NCI-H345 (cell line): ENCODE measurements around the gene ELN.
"Not testable (repeated sequence)": the region's sequence is repeated elsewhere in the genome, so short reads cannot be mapped to it uniquely, and the experiment has no call there.

Experiments
- DNase-seq: peaks from one replicate; lab custom pipeline; 2025; lab: John Stamatoyannopoulos, UW

The ELN gene

DNA sequence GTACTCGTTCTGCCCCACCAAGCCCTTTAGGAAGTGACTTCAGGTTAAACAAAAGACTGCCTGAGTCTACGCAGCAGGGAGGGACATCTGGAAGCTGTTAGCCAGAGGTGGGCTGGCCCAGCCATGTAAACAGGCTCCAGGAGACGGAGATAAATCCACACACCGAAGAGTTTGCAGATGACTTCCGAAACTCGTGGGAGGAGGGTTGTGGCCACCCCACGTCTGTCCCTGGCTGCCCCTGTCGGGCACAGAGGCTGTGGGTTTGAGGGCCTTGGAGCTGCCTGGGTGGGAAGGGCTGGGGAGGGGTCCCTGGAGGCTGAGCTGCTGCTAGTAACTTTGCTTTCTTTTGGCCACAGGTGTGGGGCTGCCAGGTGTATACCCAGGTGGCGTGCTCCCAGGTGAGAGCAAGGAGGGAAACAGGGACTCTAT lies 15.6 kb downstream of the ELN start:
- peak; percentile 83 for DNase-seq

DNA sequence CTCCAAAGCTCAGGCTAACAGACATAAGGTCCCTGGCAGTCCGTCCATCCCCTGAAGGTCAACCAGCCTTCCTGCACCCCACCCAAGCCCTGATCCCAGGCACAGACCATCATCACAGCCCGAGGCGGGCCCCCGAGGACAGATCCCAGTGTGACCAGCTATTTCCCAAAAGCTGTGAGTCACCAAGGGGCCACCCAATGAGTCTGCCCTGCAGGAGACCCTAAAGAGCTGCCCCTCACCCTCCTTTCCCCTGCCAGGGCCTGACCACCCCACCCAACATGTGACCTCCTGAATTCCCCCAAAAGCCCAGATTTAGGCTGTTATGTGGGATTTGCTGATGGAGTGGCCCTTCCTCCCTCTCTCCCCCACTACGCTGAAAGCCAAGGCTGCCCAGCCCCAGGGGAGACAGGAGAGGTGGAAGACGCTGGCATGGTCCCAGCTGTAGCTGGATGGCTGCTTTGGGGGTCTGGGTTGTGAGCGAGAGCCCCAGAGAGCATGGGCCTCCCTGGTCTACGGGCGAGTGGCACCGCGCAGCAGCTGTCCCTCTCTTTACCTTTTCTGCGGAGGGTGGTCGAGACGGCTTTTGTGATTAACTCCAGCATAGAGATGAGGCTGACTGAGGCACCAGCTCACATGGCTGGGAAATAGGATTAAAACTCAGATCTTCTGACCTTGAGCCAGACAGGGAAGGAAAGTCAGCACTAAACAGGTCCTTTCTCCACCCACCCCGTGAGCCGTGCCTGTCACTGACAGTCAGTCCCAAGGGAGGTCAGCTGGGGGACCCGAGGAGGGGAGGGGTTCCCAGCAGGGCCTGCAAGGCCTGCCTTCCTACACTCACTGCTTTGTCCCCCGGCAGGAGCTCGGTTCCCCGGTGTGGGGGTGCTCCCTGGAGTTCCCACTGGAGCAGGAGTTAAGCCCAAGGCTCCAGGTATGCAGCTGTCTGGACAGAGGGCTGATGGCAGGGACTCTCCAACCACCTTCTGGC lies 16.7 kb downstream of the ELN start:
- peak; percentile 7 for DNase-seq

DNA sequence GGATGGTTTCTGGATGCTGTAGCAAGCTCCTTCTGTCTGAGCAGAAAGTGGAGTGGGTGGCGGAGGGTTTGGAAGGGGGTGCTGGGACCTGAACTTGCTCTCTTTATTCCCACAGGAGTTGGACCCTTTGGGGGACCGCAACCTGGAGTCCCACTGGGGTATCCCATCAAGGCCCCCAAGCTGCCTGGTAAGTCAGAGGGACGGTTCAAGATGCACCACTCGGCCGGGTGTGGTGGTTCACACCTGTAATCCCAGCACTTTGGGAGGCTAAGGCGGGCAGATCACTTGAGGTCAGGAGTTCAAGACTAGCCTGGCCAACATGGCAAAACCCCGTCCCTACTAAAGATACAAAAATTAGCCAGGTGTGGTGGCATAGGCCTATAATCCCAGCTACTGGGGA lies 18.6 kb downstream of the ELN start:
- not testable (repeated sequence) for DNase-seq

- DNase-seq, result no peak
Observed at GRCh38 chr7:74047804-74048380, 19.9 kb downstream of the ELN start.

DNA sequence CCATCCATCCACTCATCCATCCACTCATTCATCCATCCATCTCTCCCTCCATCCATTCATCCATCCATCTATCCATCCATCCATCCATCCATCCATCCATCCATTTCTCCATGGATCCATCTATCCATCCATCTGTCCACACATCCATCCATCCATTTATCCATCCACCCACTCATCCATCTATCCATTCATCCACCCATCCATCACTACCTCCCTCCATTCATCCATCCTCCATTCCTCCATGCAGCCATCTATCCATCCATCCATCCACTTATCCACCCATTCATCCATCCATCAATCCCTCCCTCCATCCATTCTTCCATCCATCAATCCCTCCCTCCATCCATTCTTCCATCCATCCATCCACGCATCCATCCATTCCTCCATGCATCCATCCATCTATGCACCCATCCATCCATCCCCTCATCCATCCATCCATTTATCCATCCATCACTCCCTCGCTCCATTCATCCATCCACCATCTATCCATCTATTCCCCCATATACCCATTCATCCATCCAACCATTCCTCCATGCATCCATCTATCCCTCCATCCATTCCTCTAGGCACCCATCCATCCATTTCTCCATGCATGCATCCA lies 21.1 kb downstream of the ELN start:
- DNase-seq, result no peak

DNA sequence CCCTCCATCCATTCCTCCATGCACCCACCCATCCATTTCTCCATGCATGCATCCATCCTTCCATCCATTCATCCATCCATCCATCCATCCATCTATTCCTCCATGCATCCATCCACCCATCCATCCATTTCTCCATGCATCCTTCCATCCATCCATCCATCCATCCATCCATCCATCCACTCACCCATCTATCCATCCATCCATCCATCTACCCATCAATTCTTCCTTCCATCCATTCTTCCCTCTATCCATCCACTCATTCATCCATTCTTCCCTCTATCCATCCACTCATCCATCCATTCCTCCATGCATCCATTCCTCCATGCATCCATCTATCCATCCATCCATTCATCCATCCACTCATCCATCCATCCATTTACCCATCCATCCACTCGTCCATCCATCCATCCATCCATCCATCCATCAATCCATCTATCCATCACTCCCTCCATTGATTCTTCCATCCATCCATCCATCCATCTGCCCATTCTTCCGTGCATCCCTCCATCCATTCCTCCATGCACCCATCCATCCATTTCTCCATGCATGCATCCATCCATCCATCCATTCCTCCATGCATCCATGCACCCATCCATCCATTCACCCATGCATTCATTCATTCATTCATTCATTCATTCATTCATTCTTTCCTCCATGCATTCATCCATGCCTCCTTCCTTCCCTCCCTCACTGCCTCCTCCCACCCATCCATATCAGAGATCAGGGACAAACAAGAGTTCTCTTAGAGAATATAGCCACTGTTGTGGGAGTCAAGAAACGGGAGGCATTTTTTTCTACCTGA lies 22.2 kb downstream of the ELN start:
- no peak for DNase-seq

DNA sequence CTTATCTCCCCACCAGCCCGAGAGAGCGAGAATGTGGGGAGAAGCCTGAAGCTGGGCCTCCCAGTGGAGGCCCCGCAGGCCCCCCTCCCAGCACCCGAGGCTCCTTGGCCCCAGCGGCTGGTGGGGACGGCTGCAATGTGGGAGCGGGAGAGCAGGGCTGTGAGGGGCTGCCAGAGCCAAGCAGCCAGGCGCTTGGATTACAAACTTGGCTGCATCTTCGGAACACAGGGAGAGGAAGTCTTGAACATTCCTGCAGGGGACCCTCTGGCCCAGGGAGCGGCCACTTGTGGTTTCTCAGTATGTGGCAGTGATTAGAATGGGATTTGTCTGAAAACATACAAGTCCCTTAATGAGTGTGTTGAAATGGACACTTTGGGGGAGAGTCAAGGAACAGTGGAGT lies 23.2 kb downstream of the ELN start:
- DNase-seq, result no peak

GRCh38 chr7:74051629-74052410 lies 23.8 kb downstream of the ELN start:
- no peak for DNase-seq

DNA sequence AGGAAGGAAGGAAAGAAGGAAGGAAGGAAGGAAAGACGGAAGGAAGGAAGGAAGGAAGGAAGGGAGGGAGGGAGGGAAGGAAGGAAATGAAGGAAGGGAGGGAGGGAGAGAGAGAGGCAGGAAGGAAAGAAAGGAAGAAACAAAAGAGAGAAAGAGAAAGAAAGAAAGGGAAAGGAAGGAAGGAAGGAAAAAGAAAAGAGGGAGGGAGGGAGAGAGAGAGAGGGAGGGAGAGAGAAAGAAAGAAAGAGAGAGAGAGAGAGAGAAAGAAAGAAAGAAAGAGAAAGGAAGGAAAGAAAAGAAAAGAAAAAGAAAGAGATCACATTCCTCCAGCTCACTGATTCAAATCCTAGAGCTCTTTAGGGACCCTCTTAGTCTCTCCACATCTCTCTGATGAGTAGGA lies 24.7 kb downstream of the ELN start:
- no peak for DNase-seq

DNA sequence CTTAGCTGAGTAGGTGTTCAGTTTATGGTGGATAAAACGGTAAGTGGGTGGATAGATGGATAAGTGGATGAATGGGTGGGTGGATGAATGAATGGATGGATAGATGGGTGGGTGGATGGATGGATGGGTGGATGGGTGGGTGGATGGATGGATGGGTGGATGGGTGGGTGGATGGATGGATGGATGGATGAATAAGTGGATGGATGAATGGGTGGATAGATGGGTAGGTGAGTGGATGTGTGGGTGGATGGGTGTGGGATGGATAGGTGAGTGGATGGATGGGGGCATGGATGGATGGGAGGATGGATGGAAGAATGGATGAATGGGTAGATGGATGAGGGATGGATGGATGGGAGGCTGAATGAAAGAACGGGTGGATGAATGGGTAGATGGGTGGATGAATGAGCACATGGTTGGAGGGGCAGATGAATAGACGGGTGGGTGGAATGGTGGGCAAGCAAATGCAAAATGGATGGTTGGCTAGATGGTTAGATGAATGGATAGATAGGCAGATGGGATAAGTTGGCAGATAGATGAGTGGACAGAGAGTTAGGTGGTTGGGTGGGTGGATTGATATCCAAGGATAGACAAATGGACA lies 25.7 kb downstream of the ELN start:
- no peak for DNase-seq

DNA sequence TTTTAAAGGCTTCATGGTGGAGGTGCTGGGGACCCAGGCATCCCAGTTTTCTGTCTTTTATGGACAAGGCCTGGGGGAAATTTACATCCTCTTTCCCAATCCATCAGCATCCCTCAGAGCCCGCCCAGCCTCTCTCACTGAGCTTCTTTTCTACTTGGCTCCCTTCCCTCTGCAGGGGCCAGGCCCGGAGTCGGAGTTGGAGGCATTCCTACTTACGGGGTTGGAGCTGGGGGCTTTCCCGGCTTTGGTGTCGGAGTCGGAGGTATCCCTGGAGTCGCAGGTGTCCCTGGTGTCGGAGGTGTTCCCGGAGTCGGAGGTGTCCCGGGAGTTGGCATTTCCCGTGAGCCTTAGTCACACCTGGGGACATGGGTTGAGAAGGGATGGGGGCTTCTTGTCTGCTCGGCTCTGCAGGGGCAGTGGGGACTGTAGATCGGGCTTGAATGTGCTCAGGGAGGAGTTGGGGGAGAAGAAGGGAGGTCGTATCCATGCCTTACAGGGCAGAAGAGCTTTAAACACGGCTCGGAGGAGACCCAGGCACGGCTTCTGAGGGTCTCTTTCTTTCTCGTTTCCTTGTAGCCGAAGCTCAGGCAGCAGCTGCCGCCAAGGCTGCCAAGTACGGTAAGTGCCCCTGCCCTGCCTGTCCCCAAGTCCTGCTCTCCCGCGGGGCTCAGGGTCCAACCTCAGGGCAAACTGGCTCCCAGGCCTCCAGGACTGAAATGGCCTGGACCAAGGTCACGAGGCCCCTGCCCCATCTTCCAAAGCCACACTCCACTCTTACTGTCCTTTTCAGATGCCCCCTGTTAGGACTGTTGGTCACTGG lies 28.3 kb downstream of the ELN start:
- DNase-seq, result no peak

DNA sequence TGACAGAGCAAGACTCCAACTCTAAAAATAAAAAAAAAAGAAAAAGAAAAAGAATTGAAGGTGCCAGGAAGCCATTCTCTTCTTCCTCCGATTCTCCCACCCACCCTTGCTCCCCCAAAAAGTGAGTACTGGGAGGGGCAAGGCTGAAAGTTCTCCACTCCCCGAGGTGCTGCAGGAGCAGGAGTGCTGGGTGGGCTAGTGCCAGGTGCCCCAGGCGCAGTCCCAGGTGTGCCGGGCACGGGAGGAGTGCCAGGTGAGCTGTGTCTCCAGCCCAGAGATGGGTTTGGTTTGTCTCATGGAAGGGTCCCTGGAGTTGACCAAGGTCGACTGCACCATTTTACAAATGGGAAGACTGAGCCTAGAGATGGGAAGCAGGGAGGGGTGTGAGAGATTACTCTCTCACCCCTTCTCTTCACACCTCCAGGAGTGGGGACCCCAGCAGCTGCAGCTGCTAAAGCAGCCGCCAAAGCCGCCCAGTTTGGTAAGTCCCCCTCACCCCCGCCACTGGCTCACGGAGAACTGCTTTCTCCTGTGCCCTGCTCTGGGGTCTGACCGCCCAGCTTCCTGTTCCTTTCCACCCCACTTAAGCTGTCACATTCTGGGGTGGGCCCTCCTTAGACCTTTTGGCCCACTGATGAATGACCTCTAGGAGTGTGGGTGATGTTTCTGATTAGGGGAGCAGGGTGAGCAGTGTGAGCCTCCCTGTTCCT lies 29.4 kb downstream of the ELN start:
- DNase-seq, result no peak

DNA sequence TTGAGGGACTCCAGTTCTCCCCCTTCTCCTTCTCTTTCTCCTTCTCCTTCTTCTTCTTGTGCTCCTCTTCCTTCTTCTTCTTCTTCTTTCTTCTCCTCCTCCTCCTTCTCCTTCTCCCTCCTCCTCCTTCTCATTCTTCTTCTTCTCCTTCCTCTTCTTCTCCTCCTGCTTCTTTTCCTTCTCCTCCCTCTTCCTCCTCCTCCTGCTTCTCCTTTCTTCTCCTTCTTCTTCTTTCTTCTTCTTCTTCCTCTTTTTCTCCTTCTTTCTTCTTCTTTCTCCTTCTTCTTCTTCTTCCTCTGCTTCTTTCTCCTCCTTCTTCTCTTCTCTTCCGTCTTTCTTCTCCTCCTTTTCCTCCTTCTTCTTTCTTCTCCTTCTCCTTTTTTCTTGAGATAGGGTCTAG lies 30.0 kb downstream of the ELN start:
- no peak for DNase-seq

- DNase-seq, result no peak
Observed at GRCh38 chr7:74058486-74058885, 30.5 kb downstream of the ELN start.

DNA sequence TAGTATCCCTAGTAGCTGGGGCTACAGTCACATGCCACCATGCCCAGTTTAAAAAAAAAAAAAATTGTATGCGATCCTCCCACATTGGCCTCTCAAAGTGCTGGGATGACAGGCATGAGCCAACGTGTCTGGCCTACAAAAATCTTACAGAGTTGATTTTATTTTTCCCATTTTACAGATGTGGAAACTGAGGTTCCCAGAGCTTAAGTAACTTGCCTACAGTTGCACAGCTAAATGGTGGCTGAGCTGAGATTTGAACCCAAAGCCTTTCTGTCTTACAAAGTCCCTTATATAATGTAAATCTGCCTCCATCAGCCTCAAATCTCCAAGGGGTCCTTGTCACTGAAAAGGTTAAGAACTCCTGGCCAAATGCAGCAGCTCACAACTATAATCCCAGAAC lies 31.1 kb downstream of the ELN start:
- no peak for DNase-seq

DNA sequence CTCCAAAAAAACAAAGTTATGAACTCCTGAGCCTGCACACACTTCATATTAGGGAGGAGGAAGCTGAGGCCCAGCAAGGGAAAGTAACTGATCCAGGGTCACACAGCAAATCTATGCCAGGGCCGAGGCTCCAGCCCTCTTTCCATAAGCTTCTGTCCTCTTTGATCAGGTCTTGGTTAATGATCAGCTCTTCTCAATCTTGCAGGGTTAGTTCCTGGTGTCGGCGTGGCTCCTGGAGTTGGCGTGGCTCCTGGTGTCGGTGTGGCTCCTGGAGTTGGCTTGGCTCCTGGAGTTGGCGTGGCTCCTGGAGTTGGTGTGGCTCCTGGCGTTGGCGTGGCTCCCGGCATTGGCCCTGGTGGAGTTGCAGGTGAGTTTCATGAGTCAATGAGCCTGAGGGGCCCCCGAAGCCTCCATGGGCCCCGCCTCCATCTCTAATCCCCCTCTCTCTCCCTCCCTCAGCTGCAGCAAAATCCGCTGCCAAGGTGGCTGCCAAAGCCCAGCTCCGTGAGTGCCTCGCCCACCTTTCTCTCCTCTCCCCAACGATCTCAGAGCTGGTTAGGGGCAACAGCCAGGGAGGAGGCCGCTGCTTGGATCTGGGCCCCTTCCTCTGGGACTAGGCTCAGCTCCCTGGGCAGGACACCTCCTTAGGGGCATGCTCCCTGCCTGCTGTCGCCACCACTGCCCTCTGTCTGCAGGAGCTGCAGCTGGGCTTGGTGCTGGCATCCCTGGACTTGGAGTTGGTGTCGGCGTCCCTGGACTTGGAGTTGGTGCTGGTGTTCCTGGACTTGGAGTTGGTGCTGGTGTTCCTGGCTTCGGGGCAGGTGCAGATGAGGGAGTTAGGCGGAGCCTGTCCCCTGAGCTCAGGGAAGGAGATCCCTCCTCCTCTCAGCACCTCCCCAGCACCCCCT lies 32.0 kb downstream of the ELN start:
- DNase-seq, result no peak

DNA sequence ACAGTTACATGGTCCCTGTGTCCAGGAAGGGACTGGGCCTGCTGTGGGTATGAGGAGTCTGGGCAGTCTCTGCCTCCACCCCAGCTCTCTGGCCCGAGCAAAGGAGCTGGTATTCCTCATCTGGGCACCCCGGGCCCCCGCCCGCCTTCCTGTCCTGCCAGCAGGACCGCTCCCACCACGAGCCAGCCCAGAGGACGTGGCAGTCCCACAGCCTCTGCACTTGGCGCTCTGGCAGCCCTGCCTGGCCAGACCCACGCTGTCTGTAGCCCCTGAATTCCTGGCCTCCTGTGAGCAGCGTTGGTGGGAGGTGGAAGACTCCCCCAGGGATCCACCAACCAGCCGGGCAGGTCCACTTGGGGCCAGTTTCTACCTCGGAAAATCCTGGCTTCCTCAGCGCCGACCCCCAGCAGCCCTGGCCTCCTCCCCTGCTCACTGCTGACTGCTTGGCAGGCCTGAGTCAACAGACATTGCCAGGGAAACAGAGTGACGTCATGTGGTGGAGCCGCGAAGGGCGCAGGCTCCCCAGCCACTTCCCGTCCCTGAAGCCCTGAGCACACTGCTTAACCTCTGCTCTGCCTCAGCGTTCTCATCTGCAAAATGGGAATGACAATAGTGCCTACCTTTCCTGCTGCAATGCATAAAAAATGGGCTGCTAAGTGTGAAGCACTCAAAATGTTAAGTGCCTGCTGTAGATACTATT lies 34.0 kb downstream of the ELN start:
- DNase-seq, result no peak

GRCh38 chr7:74063223-74063641 lies 35.3 kb downstream of the ELN start:
- no peak for DNase-seq
